Measurements from ENCODE around the gene ASB11. TPM values are rescaled to one million over a fixed set of nuclear protein-coding genes. Genes with fewer than 3 reads are reported as not detected.

Gene ASB11, protein sequence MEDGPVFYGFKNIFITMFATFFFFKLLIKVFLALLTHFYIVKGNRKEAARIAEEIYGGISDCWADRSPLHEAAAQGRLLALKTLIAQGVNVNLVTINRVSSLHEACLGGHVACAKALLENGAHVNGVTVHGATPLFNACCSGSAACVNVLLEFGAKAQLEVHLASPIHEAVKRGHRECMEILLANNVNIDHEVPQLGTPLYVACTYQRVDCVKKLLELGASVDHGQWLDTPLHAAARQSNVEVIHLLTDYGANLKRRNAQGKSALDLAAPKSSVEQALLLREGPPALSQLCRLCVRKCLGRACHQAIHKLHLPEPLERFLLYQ
- total RNA-seq (2014; rRNA removed; shearing (Covaris generic)): not detected in 2 replicates

GRCh38 chrX:15315509-15315908 is at the start of gene ASB11:
ASB11 (minus strand) TSS chrX:15315640; CDS start chrX:15315605, 35 bp downstream.
- DNase-seq (ENCODE audit: low read depth): no peak

DNA sequence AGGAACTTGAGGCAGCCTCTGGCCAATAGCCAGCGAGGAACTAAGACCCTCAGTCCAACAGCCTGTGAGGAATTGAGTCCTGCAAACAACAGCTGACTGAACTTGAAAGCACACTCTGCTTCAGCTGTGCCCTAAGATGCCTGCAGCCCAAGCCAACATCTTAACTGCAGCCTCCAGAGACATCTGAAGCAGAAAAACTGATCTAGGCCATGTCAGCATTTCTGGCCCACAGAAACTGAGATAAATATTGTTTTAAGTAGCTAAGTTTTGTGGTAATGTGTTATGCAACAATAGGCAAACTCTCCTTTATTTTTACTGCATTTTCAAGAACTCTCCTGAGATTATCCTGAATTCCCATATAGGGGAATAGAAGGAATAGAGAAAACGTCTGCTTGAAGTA is 44.3 kb upstream of the ASB11 start:
- no peak for DNase-seq (ENCODE audit: low read depth)

- no peak for DNase-seq (ENCODE audit: low read depth)
Measured at GRCh38 chrX:15358533-15358932, 43.1 kb upstream of the ASB11 start.

GRCh38 chrX:15356444-15356843 is 41.0 kb upstream of the ASB11 start:
- peak; percentile 2 for DNase-seq (ENCODE audit: low read depth)

DNA sequence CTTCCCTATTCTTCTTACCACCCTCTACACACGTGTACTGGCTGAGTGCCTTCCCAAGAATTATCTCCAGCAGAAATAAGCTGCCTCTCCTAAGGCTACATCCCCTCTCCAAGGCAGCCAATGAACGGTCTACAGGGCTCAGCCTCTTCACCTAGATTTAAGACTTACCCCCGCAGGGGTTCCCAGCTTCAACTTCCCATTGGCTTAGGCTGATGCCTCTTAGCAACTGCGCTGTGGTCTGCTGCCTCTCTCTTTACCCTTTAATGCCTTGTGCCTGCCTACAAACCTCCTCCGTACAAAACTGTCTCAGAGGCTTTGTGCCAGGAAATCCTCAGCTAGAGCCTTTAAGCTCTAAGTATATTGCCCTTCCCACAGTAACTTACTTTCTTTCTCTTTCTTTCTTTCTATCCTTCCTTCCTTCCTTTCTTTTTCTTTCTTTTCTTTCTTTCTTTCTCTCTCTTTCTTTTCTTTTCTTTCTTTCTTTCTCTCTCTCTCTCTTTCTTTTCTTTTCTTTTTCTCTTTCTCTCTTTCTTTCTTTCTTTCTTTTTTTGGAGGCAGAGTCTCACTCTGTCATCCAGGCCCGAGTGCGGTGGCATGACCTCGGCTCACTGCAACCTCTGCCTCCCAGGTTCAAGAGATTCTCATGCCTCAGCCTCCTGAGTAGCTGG is 35.0 kb upstream of the ASB11 start:
- no peak for DNase-seq (ENCODE audit: low read depth)

- DNase-seq (ENCODE audit: low read depth): peak; percentile 62
Measured at GRCh38 chrX:15349046-15349445, 33.6 kb upstream of the ASB11 start.

DNA sequence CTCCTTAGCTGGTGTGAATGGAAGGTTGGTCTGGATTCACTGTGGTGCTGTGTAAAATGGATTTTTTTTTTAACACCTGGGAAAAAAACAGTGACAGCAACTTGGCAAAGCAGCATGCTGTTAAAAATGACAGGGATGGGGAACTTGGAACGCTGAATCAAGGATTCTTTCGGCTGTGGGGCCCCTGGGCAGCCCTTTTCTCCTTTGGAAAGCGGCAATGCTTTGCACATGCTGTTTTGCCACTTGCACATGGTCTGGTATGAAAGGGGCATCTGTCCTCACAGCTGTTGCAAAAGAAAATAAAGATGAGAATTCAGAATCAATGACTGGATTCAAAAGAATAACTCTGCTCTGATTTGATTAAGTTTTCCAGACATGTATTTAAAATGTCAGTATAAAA is 30.5 kb upstream of the ASB11 start:
- DNase-seq (ENCODE audit: low read depth): no peak

GRCh38 chrX:15344106-15344505 is 28.7 kb upstream of the ASB11 start:
- no peak for DNase-seq (ENCODE audit: low read depth)

DNA sequence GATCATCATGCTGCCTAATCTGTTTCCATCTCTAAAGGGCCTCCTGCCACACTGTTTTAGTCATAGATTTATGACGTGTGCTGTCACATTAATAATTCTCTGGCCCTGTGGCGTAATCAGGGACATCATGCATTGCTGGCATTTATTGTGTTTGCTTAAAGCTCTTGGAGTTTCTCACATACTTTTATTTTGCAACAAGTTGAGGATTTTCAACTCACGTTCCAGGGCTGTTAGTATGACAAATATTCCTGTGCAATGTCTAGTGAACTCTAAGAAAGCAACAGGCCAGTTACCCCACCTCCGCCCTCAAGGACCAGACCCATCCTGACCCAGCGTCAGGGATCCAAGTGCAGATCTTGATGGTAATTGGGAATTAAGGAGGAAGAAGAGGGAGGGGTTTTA is 27.6 kb upstream of the ASB11 start:
- peak; percentile 24 for DNase-seq (ENCODE audit: low read depth)

DNA sequence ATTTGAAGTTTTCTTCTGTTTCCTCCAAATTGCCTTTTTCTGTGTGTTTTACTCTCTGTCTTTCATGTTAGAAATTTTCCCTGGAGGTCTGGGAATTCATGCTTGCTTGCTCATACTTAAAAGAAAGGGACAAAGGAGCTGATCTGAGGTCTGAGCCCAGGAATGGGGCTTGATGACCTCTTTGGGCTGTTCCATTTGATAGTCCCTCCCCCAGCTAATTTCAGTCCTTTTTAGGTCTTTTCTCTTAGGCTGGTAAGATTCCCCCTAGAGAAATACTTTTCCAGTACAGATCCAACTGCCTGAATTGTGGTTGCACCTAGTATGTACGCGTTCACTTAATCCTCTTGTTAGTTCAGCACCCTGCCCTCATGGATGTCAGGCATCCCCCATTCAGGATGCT is 25.4 kb upstream of the ASB11 start:
- no peak for DNase-seq (ENCODE audit: low read depth)

- DNase-seq (ENCODE audit: low read depth): peak; percentile 66
Measured at GRCh38 chrX:15336023-15336413, 20.6 kb upstream of the ASB11 start.

DNA sequence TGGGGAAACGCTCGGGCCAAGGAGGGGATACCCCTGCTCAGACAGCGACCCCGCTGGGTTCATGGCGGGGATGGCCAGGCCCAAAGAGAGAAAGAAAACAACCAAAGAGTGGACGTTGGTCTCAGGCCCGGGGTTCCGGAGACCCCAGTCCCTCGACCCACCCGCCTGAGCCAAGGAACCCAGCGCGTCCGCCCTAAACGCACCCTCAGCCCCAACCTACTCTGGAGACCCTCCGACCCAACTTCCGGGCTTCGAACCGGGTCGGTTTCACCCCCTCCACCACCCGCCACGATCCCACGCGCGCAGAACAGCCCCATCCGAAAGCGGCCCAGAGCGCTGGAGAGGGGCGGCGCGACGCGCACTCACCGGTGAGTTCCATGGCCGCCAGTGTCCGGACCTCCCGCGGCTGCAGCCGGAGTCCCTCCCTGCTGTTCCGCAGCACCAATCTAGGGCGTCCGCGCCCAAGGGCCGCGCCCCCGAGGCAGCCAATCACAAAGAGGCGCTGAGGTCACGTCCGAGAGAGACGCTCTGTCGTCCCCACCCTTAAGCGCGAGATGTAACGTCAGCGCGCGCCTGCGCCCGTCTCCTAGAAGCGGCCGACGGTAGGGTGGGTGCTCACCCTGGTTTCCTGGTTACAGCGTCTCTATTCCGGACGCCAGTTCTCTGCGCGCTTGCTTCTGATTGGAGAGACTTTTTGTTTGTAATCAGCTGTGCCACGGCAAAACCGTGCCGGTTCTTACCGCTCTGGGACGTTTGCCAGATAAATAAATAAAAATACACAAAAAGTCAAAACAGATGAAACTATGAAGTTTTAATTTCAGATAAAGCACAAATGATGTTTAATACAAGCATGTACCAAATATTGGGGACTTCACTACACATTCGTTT is 19.9 kb upstream of the ASB11 start, which contains the start of gene PIGA:
TSS of gene PIGA (minus strand) at position 389 of the 888 bp plus-strand sequence. CDS start 3,593 bp downstream, outside the sequence.
- DNase-seq (ENCODE audit: low read depth): peak; percentile 98

- peak; percentile 37 for DNase-seq (ENCODE audit: low read depth)
Measured at GRCh38 chrX:15334561-15334960, 19.1 kb upstream of the ASB11 start.

DNA sequence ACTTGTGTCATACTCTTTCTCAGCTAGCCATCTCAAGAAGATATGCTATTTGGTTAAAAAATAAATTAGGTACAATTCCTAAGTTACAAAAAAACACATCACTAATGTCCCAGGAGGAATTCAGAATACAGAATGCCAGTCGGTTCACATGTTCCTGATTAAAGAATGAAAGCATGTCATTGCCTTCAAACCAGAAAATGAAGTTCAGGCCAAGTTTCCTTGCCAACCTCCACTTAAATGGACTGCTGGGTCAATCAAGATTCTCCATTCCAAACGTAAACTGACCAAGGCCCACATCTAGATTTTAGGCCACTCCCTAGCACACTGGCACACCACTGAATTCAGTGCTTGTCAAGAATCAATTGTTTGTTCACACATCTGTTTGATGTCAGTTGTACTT is 13.4 kb upstream of the ASB11 start:
- no peak for DNase-seq (ENCODE audit: low read depth)

DNA sequence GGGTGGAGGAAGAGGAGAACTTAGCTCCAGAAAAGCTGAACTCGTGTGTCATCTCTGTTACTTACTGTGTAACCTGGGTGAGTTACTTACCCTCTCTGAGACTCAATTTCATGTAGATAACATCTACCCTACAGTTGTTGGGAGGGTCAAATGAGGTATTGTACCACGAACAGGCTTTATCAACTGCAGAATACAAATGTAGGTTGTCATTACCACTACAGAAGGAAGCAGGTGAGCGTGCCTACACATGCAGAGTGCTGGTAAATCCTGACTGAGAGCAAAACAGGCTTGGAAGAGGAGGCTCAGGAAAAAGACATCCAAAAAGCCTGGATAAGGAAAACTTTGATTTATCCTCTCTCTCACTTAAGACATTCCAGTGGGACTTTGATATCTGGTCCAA is 12.7 kb upstream of the ASB11 start:
- no peak for DNase-seq (ENCODE audit: low read depth)

- no peak for DNase-seq (ENCODE audit: low read depth)
Measured at GRCh38 chrX:15322472-15322871, 7.0 kb upstream of the ASB11 start.

GRCh38 chrX:15322072-15322471 is 6.6 kb upstream of the ASB11 start:
- DNase-seq (ENCODE audit: low read depth): no peak

DNA sequence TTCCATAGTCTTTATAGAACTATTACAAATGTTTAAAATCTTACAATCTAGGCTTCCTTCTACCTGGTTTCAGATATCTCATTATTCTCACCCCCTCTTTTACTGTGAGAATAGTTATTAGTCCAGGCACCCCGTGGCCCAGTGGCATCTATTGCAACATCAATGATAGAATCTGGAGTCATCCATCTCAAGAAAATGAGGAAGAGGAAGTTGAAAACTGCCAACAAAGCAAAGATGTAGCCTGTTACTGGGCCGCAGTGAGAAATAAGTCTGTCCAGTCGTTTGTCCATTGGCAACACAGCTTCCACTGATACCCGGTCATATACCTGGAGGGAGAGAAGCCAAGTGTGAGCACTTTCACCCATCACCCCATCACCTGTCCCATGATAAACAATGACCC is 6.0 kb upstream of the ASB11 start:
- no peak for DNase-seq (ENCODE audit: low read depth)

GRCh38 chrX:15320297-15320696 is 4.9 kb upstream of the ASB11 start:
- no peak for DNase-seq (ENCODE audit: low read depth)

DNA sequence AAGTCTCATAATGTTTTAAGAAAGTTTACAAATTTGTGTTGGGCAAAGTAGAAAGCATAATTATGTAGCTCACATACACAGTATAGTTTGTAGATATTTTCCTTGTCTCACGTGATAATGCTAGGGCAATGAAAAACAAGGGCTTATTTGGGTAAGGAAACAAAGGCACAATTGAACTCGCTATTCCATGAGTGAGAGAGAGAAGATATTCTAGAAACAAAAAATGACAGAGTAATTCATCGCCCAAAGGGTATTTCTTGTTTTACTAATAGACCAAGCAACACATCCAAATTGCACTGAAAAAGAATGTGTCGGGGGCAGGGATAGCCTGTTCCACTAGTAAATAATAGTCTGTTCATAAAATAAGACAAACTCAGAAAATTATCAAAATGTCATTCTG is 3.6 kb upstream of the ASB11 start:
- DNase-seq (ENCODE audit: low read depth): no peak

GRCh38 chrX:15314472-15314871 is 968 bp downstream of the ASB11 start:
- no peak for DNase-seq (ENCODE audit: low read depth)

DNA sequence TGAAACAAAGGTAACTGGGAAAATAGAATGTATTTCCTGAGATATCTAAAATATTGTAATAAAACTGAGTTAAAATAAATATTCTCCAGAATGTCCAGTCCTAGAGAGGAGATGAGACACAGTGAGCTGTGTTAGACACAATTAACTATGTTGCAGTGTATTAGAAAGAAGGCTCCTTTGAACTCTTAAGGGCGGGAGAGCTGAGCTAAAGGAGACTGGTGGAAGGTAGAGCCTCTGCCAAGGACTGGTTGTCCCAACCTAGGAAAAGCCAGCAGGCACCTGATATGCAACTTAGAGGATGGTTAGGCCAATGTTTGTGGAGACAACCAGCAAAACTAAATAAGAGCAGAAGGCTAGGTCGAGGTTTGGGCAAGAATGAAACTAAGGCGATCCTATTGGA is 4.3 kb downstream of the ASB11 start:
- DNase-seq (ENCODE audit: low read depth): no peak
